Neural crest cell (in vitro differentiated cells): ENCODE measurements around the gene TRAPPC1. TPM values are rescaled to one million over a fixed set of nuclear protein-coding genes. Genes with fewer than 3 reads are reported as not detected.
A peak's percentile ranks its signal among the peaks of the same experiment; 100 is the strongest.

ENCODE experiments used
- DNase-seq: peaks from one replicate; pipeline ENCODE4 v3.0.0; 2021; ENCODE audit warnings: low read depth, mixed read lengths, low spot score
- H3K27ac Mint-ChIP-seq: one replicate; pipeline ENCODE4 v1.8.0; 2021; ENCODE audit warnings: mild to moderate bottlenecking, mixed read lengths; ENCODE audit not compliant: unreplicated experiment
- H3K27me3 Mint-ChIP-seq: 2 replicates; pipeline ENCODE4 v1.8.0; 2021; ENCODE audit warnings: low read depth, mild to moderate bottlenecking, mixed read lengths
- H3K36me3 Mint-ChIP-seq: 2 replicates; pipeline ENCODE4 v1.8.0; 2021; ENCODE audit warnings: low read depth, mild to moderate bottlenecking, mixed read lengths
- H3K4me1 Mint-ChIP-seq: 2 replicates; pipeline ENCODE4 v1.8.0; 2021; ENCODE audit warnings: mixed read lengths
- H3K4me3 Mint-ChIP-seq: one replicate; pipeline ENCODE4 v1.8.0; 2021; ENCODE audit warnings: mild to moderate bottlenecking, mixed read lengths
- H3K9me3 Mint-ChIP-seq: 2 replicates; pipeline ENCODE4 v1.8.0; 2021; ENCODE audit warnings: mixed read lengths
- total RNA-seq: library from RNA; stranded (reverse); gene quantifications from 2 replicates; pipeline ENCODE4 v1.2.1, GENCODE V29; 2021
- TF ChIP-seq, protein P1 (sequence below): fragments of 200-600 bp; sonication (generic); conservative IDR thresholded peaks from 2 replicates; pipeline ENCODE4 v1.5.0; 2021; ENCODE audit warnings: antibody characterized with exemption, mild to moderate bottlenecking

The TRAPPC1 gene
- total RNA-seq, 1 donor from 2014 or later = 145 TPM

DNA sequence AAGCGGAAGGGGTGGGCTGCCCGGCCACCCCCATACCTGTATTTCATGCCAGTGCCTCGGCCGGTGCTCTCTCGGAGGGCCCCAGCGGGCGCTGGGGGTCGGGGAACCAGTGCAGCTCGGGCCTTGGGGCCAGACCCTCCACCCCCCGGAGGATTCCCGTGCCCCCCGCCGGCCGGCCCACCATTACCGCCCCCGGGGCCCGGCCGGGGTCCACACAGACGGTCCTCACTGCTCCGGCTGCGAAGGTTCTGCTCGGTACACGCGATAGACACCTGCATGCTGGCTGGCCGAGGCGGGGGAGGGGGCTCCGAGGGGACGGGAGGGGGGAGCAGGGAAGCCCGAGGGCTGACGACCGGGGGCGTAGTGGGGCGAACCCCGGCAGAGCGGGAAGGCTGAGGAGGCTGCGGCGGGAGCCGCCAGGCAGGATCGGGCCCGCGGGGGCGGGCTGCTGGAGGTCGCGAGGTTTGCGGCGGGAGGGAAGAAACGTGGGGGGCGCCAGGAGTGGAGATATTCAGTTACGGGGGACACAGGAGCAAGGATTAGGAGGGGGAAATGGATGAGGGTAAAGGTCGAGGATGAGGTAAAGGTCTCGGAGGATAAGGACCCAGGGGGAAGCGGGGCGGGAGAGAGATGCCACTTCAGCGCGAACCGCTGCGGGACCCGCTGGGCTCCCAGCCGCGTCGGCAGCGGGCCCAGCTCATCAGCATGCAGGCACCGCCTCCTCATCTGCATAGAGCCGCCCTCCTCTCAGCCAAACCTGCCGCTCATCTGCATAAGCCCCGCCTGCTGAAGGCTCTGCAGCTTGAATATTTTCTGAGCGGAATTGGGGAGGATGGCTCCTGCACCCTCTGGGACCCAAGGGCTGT lies 2.4 kb downstream of the TRAPPC1 start, which contains the start of gene KCNAB3:
Gene KCNAB3 (minus strand): TSS at position 699 of the 866 bp plus-strand sequence. CDS start 421 bp downstream, at position 278.
- Mint-ChIP-seq H3K36me3 (peaks cover 3% of the 10 kb centered on the region), H3K9me3 (no peaks in the 10 kb centered on the region), H3K27me3 (peaks cover 11% of the 10 kb centered on the region), H3K4me3 (peak within 1 kb of the TSS; percentile 99), H3K27ac (peak within 1 kb of the TSS; percentile 38), H3K4me1 (peaks cover 40% of the 10 kb centered on the region)
- peak; percentile 64 for DNase-seq
- TF ChIP-seq, protein P1, sequence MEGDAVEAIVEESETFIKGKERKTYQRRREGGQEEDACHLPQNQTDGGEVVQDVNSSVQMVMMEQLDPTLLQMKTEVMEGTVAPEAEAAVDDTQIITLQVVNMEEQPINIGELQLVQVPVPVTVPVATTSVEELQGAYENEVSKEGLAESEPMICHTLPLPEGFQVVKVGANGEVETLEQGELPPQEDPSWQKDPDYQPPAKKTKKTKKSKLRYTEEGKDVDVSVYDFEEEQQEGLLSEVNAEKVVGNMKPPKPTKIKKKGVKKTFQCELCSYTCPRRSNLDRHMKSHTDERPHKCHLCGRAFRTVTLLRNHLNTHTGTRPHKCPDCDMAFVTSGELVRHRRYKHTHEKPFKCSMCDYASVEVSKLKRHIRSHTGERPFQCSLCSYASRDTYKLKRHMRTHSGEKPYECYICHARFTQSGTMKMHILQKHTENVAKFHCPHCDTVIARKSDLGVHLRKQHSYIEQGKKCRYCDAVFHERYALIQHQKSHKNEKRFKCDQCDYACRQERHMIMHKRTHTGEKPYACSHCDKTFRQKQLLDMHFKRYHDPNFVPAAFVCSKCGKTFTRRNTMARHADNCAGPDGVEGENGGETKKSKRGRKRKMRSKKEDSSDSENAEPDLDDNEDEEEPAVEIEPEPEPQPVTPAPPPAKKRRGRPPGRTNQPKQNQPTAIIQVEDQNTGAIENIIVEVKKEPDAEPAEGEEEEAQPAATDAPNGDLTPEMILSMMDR = no peak

DNA sequence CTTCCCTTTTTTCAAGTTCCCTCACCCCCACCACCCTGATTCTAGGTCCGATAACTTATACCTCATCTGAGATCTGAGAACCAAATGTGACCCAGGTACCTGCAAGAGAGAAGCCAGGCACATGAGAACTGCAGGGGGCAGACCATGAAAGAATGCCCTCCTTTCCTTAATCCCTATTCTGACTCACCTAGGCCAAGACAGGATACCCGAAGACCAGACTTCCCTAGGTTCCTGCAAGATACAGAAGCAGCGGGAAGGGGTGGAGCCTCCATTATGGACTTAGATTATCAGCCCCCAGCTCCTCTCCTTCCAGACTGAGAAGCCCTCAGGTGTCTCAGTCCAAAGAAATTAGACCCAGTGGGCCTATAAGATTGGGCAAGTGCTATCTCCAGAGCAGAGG lies 4.2 kb downstream of the TRAPPC1 start:
- Mint-ChIP-seq H3K36me3 (peaks cover 4% of the 10 kb centered on the region), H3K27ac (no peak overlapping the region), H3K4me3 (peak overlapping the region; percentile 66), H3K4me1 (peaks cover 28% of the 10 kb centered on the region), H3K27me3 (peaks cover 11% of the 10 kb centered on the region), H3K9me3 (no peaks in the 10 kb centered on the region)
- TF ChIP-seq, protein P1 = no peak
- DNase-seq = no peak

DNA sequence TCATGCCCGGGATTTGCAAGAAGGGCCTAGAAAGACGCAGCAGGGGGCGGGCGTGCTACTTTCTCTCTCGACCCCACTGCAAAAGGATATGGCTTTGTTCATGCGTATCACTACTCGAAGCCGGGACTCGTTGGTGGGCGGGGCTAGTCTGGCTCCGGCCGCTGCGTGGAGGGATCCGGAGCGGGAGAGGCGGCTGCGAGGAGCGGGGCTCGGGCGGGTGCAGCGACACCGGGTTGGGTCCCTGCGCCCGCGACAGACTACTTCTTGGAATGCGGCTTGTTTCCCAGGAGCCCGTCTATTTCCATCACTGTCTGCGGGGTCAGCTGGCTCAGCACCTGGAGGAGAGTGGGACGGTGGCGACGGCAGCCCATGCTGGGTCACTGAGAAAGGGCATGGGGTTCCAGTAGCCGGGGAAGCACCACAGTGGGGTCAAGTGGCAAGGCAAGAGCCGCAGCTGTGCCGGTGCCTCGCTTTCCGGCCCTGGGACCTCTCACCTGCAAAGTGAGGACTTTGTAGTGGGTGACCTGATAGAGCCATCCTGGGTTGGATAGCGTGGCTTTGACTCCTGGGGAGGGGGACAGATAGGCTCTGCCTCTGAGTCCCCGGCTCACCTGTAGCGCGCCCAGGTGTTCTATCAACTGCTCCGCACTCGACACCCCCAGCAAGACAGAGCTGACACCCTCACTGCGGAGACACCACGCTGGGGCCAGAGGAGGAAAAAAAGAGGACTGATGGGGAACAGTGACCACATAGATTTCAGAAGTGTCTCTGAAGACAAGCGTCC lies 8.7 kb downstream of the TRAPPC1 start:
- peaks cover 5% of the 10 kb centered on the region for H3K27me3 Mint-ChIP-seq
- H3K36me3 Mint-ChIP-seq = peaks cover 8% of the 10 kb centered on the region
- TF ChIP-seq, protein P1 = no peak

DNA sequence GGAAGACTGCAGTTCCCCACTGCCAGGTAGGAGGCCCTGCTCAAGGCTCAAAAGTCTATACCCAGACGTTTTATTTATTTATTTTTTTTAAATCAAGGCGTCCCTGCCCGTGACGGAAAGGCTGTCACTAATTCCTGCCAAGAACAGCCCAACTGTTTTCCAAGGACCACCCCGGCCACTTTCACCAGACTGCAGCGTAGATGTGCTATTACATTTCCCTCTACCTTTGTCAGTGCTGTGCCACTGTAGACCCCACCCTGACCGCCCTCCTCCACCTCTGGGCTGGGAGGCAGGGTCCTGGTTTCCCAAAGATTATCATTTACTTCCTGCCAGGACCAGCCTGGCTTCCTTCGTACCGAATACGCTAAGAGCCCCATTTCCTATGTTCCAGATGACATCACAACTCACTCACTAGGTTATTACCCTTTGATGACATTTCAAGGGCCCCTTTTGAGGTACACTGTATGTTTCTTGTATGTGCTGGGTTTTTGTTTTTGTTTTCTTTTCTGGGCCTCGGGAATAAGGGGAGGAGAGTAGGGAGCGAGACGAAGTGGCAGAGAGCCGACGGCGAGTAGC lies 9.4 kb downstream of the TRAPPC1 start:
- DNase-seq = no peak
- Mint-ChIP-seq H3K9me3 (no peaks in the 10 kb centered on the region), H3K4me3 (peak overlapping the region; percentile 73), H3K27me3 (peaks cover 1% of the 10 kb centered on the region), H3K36me3 (peaks cover 8% of the 10 kb centered on the region), H3K4me1 (peaks cover 7% of the 10 kb centered on the region), H3K27ac (peak overlapping the region; percentile 84)
- TF ChIP-seq, protein P1 = no peak

More for the DNA sequence above, 8.7 kb downstream of the TRAPPC1 start:
- Mint-ChIP-seq H3K4me1 (peaks cover 7% of the 10 kb centered on the region), H3K27ac (peak overlapping the region; percentile 84), H3K4me3 (peak overlapping the region; percentile 73), H3K9me3 (no peaks in the 10 kb centered on the region)
- DNase-seq = peak; percentile 80

DNA sequence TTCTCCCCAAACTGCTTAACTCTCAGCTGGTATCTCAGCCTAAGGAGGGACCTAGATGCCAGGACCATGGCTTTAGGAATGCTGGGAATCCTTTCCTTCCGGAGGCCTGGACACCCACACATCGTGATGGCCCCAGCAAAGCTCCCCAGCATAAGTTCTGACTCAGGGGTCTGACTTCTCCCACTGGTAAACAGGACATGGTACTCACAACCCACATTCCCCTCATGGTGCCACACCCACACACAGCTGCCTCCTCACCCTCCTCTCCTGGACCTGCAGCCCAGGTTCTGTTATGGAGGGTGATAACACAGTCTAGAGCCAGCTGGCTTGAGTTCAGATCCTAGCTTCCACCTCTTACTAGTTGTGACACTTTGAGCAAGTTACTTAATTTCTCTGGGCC lies 14.9 kb downstream of the TRAPPC1 start:
- peak overlapping the region; percentile 80 for H3K4me3 Mint-ChIP-seq
- peaks cover 3% of the 10 kb centered on the region for H3K9me3 Mint-ChIP-seq
- no peak overlapping the region for H3K27ac Mint-ChIP-seq
- TF ChIP-seq, protein P1 = no peak
- H3K4me1 Mint-ChIP-seq = peaks cover 25% of the 10 kb centered on the region
- no peak for DNase-seq
- peaks cover 7% of the 10 kb centered on the region for H3K27me3 Mint-ChIP-seq
- H3K36me3 Mint-ChIP-seq = peaks cover 2% of the 10 kb centered on the region
